Right lobe of liver (tissue), 4 donors: Measurements from ENCODE around the gene PRKAG2.

Experiments used
- POLR2A ChIP-seq: fragments of 450-650 bp; IDR thresholded peaks from one replicate; pipeline ENCODE4 v1.6.1; 2017; ENCODE audit warnings: antibody characterized with exemption, mild to moderate bottlenecking
- TF ChIP-seq, protein P1 (sequence below), 4 donors: fragments of 200-600 bp in 3 of 4; fragments of 450-650 bp in 1 of 4; IDR thresholded peaks; one replicate each; pipeline versions ENCODE4 v1.5.1 to v1.8.0; 2016 to 2022; ENCODE audit warnings: antibody characterized with exemption in 4 of 4, mild to moderate bottlenecking in 2 of 4
- donor health status: DM: no; HTN: no; CAD: no.
- donor health status: DM: no; HTN: no; CAD: no.
- donor health status: DM: no; HTN: yes; CAD: no.

DNA sequence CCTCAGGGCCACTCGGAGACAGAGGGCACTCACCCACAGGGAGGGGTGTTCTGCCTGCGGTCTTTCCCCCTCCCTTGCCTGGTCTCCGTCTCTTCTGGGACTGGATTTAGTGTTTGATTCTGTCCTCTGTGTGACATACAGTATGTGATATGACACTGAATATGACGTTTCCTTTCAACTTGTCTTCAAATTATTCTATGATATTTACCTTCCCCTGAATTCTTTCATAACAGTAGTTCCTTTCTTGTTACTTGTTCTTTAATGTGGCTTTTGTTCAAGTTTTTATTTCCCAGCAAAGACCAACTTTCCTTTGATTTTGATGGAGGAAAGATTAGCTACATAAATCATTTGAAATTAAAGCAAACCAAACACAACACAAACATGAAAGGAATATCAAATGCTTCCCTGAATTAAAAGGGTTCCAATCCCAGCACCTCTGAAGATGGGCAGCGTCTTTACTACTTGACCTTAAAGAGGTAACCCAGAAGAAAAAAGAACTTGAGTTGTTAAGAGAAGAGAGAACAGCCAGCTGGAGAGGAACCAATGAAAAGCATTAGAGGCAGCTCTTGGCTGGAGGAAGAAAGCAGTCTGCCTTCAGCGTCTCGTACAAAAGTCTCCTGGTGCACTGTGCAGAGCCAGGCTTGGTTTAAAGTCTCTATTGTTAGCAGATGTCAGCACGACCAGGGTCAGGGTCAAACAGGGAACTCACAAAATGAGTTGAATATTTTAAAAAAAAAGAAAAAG is 338.9 kb downstream of the PRKAG2 start:
- TF ChIP-seq, protein P1, sequence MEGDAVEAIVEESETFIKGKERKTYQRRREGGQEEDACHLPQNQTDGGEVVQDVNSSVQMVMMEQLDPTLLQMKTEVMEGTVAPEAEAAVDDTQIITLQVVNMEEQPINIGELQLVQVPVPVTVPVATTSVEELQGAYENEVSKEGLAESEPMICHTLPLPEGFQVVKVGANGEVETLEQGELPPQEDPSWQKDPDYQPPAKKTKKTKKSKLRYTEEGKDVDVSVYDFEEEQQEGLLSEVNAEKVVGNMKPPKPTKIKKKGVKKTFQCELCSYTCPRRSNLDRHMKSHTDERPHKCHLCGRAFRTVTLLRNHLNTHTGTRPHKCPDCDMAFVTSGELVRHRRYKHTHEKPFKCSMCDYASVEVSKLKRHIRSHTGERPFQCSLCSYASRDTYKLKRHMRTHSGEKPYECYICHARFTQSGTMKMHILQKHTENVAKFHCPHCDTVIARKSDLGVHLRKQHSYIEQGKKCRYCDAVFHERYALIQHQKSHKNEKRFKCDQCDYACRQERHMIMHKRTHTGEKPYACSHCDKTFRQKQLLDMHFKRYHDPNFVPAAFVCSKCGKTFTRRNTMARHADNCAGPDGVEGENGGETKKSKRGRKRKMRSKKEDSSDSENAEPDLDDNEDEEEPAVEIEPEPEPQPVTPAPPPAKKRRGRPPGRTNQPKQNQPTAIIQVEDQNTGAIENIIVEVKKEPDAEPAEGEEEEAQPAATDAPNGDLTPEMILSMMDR (IDR thresholded peaks at IDR 0.05): no peak
- no peak for TF ChIP-seq POLR2A
